Loucy (cell line): ENCODE measurements around the gene FANK1.

Source experiments
- CTCF ChIP-seq: fragments of 200-600 bp; sonication (generic); conservative IDR thresholded peaks from 2 replicates; pipeline ENCODE4 v1.5.1; 2014; ENCODE audit warnings: mild to moderate bottlenecking, antibody characterized with exemption, low read length
- EZH2phosphoT487 ChIP-seq: fragments of 200-600 bp; IDR thresholded peaks from 2 replicates; pipeline ENCODE4 v1.6.1; 2018; ENCODE audit warnings: antibody characterized with exemption, mild to moderate bottlenecking, moderate library complexity, borderline replicate concordance

- TF ChIP-seq CTCF (no peak), EZH2phosphoT487 (no peak)
These were observed 29.0 kb downstream of the FANK1 start for GRCh38 chr10:125925262-125925834.
